Kidney glomerular epithelial cell (primary cell): Measurements from ENCODE around the gene BID.
"Not testable (repeated sequence)": the region's sequence is repeated elsewhere in the genome, so short reads cannot be mapped to it uniquely, and the experiment has no call there.

Experiments used
- DNase-seq: peaks from one replicate; lab custom pipeline; 2025; lab: John Stamatoyannopoulos, UW

BID gene

DNA sequence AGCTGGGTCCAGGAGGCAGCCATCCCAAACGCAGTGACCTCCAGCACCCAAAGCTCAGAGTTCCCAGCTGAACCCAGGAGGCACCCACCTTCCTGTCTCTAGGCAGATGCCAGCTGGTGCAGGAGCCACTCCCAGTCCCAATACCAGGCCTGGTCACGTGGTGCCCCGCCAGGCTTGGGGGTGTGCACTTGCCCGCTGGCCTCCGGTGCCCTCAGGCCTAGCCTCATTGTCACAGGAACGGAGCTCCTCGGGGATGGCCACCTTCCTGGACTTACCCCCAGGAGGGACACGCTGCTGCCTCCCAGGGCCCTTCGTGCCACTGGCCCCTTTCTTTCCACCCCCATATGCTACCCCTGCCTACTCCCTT lies 4.6 kb downstream of the BID start:
- DNase-seq: no peak

DNA sequence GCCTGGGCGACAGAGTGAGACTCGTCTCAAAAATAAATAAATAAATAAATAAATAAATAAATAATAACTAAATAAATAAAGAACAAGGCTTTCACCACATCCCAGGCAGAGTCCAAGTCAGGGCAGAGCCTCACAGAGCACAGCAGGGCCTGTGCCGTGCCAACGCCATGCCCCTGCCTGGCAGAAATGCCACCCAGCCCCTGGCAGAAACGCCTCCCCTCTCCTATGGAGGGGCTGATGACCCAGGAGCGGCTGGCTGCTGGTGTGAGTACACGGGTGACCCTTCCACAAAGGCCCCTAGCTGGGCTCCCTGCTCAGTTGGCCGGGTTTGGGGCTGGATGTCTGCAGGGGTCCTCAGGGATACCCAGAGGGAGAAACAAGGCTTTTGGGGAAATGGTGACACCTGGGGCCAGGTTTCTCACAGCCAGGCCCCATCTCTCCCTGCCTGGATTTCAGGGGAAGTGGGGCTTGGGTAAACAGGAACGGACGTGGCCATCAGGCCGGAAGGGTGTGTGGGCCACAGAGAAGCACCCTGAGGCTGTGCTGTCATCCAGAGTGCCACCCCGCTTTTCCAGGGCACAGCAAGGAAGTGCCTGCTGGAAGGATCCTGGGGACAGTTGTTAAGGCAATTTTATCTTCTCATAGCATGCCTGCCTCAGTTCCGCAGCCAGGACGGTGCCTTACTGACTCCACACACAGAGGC lies 5.1 kb downstream of the BID start:
- no peak for DNase-seq

DNA sequence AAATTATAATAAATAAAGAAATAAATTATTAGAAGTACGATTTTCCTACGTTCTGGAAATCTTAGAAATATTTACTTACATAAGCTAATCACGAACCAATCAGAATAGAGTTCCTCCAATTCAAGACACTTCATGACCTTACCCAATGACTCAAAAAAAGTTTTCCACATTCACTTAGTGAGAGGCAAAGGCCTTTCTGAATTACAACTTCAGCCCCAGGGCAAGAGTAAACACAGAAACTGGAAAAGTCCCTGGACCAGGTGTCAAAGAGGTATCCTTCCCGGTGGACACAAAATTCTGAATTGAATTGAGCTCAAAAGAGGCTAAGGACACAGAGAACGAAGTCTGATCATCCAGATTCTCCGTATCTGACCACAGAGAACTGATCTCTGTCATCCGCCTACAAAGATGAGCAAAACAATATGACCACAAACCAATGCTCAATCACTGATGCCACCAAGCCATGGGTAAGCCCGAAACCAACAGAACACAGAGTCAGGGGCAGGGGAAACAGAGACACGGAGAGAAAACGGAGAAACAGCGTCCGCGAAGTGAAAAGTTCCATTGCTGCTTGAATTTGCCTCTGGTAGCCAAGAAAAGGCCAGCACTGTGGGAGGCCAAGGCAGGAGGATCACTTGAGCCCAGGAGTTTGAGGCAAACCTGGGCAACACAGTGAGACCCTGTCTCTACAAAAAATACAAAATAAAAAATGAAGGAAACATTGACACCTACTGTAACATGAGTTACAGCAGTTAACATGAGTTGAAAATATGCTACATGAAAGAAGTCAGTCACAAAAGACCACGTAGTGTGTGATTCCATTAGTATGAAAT lies 6.8 kb downstream of the BID start:
- no peak for DNase-seq

DNA sequence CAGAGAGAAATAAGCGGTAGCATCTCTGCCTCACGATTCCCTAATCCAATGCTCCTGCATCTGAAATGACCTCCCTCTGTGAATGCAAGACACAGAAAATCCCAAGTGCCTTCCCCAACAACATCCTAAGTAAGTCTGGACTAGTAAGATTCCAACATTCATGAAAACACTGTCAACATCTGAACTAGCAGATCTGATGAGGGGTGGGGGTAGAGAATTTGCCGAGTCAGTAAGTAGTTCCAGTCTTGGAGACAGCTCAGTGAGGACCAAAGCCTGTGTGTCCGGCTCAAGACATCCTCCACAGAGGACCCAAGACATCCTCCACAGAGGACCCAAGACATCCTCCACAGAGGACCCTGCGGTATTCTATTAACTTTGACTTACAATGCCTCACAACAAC lies 9.4 kb downstream of the BID start:
- not testable (repeated sequence) for DNase-seq

DNA sequence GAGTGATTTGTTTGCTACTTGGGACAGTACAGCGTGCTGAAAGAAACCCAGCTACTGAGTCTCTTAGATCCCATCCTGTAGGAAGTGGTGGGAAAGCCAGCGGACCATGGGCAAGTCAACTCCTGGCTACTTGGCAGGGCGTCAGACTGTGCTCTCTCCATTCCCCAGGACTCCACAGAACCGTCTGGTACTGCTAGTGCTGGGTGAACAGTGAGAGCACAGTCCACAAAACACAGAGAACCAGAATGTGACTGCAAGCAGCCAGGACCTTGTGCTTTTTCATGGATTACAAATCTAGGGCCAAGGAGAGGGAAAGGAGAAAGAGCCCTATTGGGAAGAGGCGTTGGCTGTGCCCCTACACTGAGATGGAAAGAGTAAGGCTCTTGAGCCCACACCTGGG lies 10.2 kb downstream of the BID start:
- DNase-seq: no peak

DNA sequence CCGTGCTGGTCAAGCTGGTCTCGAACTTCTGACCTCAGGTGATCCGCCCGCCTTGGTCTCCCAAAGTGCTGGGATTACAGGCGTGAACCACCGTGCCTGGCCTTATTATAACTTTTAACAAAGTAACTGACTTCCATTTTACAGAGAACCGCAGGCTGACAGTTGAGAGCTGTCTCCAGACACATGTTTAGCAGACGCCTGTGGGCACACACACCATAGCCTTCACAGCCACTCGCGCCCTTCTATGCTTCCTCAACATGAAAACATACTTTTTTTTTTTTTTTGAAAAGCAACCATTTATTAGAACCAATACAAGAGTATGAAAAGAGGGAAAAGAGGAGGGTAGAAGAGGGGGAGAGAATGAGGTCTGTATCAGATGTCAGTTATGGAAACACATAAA lies 10.8 kb downstream of the BID start:
- not testable (repeated sequence) for DNase-seq

DNA sequence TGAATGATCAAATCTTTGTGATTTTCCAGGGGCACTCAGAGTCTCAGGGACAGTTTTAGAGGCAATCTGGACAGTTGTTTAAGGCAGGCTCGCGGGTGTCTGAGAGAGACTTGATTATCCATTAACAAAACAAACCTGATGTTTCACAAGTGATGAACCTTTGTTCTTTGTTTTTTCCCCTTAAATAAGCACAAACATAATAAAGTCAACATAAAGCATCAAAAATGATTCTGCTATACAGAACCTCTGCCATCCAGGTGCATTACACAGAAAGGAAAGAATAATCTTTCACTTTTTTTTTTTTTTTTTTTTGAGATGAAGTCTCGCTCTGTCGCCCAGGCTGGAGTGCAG lies 13.2 kb downstream of the BID start:
- DNase-seq: no peak

DNA sequence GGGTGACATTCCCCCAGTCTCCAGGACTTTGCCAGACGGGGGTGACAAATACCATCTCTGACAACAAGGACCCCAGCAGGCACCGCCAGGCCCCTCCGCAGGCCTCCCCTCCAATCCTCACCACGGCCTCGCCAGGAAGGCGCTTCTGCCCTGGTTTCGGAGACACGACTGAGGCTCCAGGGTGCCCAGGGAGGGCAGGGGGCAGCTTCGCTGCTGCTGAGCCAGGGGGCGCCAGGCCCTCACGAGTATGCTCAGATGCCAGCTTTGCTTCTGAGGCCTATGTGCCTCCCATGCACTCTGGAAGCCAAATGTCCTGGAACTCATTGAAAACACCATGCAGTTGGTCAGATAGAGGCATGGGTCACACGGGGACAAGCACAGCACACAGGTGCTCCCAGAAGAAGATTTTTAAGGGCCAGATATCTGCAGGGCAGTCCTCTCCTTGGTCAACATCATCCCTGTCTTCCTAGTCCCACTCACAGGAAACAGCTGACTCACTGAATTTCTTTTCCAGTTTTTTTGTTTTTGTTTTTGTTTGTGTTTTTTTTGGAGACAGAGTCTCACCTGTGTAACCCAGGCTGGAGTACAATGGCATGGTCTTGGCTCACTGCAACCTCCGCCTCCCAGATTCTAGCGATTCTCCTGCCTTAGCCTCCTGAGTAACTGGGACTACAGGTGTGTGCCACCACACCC lies 19.9 kb downstream of the BID start:
- no peak for DNase-seq

DNA sequence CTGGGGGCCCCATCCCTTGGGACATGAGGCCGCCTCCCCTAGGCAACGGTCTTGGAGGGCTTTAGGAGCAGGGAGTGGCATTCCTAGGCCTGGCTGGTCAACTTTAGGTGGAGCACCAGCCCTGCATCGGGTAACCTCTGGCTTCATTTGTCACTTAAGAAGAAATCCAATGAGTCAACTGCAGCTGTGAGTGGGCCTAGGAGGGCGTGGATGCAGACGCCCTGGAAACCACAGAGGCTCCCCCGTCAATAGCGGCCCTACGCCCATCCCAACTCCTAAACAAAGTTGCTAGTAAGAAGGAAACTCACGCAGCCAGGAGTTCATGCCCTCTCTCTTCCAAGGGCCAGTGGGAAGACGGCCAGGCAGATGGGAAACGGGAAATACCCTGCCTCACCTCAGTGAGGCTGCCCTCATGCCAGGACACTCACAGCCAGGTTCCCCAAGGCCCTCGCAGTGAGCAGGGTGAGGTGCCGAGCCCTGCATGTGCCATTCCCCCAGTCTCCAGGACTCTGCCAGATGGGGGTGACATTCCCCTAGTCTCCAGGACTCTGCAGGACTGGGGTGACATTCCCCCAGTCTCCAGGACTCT lies 20.8 kb downstream of the BID start:
- no peak for DNase-seq

DNA sequence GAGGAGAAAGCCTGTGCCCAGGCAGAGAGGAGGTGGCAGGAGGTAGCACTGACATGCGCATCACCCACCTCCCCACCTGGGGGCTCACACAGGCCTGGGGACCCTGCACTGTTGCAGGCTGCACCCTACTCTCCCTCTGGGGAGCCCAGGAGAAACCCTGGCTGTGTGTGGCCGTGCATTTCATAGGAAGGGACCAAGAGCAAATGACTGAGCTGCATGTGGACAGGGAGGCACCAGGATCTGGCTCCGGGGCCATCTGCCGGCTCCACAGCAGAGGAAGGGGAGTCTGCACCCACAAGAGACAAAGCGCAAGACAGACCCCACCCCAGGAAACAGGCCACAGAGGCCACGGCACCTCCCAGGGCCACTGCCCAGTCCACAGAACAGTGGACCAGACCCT lies 22.7 kb downstream of the BID start:
- no peak for DNase-seq

DNA sequence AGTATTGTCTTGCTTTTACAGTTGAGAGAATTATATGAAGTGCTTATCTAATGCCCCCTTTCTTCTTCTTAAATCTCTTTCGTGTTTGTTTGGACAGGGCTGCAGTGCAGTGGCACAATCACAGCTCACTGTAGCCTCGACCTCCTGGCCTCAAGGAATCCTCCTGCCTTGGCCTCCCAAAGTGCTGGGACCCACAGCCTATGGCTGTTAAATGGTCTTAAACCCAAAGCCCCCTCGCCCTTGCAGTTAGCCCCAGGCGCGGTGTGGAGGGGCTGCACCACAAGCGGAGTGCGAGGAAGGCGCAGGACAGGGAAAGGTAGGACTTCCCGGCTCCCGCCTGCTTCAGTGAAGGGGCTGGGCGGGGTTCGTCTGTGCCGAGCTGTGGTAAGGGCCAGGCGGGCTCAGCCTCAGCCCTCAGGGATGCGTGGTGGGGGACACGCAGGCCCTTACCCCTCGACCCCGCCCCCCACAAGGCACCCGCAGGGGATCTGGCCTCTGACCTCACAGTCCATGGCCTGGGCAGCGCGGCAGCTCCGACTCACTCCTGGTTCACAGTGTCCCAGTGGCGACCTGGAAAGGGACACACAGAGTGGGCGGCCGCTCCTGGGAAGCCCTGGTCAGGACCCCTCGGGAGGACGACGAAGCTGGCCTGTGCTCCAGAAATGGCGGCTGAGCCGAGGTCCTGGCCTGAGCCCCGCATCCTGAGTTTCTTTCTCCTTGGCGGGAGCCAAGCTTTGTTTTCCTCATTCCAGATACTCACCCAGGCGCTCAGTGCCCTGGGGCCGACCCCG lies 24.5 kb downstream of the BID start:
- no peak for DNase-seq

DNA sequence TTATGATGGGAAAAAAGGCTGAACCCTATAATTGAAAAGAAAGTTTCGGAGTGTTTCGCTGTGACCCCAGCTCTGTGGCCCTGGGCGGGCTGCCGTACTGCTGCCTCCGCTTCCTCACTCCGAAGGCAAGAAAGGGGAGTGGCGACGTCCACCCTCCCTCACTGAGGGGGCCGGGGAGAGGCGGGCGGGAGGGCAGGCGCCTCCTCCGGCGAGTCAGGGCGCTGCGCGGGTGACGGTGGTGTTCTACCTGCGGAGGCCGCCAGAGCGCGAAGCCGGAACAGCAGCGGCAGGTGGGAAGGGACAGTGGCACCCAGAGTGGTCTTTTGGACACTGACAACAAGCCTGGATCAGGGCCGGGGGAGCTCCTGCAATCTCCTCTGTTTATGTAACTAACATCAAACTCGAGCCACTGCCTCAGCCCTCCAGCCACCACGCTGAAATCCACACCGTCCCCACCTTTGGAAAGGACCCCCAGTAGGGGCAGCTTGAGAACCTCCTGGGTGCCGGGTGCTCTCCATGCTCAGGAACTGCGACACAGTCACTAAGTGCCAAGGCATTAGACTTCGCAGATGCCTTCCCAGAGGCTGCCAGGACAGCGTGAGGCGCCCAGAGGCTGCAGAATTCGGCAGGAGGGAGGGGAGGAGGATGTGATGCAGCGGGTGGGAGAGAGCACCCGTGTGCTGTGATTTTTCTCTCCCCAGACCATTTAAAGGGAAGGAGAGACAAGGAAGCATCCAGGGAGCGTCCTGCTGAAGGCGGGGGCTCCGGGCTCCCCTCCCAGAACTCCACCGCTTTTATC lies 25.5 kb downstream of the BID start:
- no peak for DNase-seq

DNA sequence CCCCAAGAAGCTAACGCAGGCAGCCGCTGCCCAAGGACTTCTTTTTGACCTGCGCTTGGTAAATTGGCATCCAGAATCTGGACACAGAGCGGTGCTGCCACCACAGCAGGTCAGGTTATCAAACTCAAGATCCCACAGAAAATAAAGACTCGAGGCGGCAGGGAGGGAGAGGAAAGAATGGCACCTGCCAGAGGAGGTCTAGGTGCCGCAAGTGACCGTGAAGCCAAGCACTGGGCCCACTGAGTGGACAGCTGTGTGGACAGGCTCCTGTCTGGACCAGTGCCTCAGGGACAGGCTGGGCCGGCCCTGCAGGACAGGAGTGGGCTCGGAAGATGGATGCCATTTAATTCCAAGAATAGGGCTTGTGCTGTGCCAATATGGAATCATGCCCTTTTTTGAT lies 27.4 kb downstream of the BID start:
- DNase-seq: no peak

DNA sequence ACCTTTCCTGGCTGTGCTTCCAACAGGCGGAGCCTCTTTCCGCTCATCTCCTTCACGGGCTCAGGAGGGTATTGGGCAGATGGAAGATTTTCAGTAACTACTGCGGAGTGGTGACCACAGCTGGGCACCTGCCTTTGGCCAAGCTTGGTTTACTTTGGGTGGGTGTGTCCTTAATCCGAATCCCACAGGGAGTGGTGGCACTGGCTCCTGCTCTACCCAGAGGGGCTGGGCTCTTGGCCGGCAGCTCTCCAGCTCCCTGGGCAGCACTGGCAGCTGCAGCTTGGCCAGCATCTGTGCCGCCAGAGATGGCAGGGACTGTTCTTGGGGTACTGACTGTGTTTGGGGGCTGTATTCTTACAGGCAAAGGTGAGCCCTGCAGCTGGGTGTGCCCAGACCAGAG lies 29.8 kb downstream of the BID start:
- DNase-seq: no peak

DNA sequence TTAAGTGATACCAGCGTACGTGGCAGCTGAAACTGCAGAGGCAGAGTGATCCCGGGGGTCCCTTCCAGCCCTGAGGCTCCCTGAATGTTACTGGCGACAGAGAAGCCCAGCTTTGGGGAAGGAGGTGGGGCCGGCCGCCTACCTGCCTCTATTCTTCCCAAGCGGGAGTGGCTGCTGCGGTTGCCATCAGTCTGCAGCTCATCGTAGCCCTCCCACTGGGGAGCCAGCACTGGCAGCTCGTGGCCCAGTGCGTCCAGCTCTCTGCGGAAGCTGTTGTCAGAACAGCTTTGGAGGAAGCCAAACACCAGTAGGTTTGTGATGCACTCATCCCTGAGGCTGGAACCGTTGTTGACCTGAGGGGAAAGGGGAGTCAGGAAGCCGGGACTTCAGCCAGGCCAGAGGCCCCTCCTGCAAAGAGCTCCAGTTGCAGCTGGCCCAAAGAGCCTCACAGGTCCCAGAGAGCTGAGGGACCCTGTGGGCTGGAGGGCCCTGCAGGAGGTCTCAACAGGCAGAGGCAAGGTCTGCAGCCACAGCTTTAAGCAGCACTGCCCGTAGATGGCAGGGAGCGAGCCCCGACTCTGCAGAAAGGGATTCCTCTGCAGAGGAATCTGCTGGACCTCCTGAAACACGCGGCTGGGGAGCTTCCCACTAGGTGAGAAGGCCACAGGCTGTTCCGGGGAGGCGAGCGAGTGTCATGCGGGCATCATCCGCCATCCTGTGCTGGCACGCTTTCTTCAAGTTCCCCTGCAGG lies 30.4 kb downstream of the BID start:
- DNase-seq: no peak

DNA sequence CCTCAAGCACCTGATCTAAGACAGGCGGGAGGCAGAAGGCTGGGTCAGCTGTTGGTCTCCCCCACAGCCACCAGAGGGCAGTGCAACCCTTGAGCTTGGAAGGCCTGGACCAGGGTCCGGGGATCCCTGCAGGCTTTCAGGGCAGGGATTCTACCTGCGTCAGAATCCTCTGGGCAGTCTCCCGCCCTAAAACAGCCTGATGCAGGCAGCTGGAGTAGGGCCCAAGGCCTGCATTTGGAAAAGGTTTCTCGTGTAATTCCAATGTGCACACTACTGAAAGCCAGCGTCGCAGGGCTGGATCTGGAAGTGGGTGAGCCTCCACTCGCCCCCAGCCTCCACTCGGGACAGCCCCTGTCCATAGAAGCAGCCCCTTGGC lies 31.8 kb downstream of the BID start:
- peak; percentile 37 for DNase-seq

DNA sequence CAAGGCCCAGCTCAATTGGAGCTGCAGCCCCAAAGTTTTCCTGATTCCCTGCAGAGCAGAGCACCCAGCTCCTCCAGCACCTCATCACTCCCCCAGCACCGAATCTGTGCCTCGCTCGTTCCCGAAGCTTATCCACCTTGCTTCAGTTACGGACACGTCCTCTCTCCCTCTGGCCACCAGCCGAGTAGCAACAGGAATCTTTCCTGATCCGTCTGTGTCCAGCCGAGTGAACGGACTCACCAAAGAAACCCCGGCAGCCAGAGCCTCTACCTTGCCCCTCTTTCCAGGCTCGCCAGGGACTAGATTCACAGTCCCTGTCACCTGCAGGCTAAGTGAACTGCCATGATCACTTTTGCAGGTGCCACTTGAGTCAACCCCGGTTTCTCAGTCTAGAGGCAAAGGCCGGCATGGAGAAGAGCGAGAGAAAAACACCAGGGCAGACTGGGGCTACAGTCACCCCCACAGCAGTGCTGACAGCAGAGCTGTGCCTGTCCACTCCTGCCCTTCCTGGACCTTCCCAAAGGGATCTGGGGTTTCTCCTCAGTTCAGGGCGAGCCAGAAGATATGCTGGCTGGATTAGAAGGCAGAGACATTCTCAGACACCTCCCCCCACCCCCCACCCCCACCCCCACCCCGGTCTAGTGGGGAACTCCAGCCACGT lies 32.3 kb downstream of the BID start:
- DNase-seq: no peak

DNA sequence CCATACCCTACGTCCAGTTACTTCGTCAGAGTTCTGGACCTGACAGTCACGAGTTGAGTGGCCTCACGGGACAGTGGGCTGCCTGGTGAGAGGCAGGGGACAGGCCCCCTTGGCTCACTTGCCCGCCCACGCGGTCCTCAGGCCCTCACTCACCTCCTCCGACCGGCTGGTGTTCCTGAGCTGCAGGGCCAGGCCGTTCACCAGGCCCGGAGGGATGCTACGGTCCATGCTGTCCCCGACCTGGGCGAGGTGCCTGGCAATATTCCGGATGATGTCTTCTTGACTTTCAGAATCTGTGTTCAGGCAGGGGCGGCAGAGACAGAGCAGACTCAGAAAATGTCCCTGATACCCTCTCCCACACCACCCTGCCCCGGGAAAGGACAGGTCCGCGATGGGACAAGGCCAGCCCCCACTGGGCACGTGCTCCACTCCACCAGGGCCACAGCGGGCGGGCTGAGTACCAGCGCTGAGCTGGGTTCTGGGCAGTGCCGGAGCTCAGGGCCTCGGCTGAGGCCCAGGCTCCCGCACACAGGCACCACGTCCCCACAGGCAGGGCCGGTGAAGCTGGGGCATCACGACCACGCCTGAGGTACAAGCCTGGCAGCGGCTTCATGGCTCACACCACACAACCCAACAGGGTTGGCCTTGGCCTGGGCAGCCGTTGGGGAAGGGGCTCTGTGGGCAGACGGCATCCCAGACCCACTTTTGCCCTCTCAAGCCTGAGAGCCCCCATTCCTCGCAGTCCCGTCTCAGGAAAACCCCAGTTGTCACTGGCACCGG lies 34.9 kb downstream of the BID start:
- DNase-seq: no peak
